ENCODE results near the gene SMIM38. TPM values are rescaled to one million over a fixed set of nuclear protein-coding genes. Genes with fewer than 3 reads are reported as not detected.

The SMIM38 gene
- total and polyA plus RNA-seq, 4 donors, result 0.03 to 1.7 (median 0.07) TPM

DNA sequence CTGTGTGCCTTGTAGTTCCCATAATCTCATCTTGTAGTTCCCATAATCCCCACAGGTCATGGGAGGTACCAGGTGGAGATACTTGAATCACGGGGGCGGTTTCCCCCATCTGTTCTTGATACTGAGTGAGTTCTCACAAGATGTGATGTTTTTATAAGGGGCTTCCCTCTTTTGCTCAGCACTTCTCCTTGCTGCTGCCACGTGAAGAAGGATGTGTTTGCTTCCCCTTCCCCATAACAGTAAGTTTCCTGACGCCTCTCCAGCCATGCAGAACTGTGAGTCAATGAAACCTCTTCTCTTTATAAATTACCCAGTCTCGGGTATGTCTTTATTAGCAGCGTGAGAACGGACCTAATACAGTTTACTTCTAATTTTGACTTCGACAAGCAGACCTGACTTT is 14.0 kb upstream of the SMIM38 start:
- Histone ChIP-seq H3K9me3 (ENCODE audit: control insufficient read depth in 4 of 4, low read length in 3 of 4) (peaks cover 0 to 7% (median 5%) of the 10 kb centered on the region in 4 donors), H3K4me1 (ENCODE audit: control insufficient read depth in 4 of 4, insufficient read depth in 4 of 4, low read length in 3 of 4) (no peaks in the 10 kb centered on the region), H3K27ac (ENCODE audit: low read depth in 1 of 2, low read length in 2 of 2) (no peak overlapping the region), H3K27me3 (ENCODE audit: control insufficient read depth in 4 of 4, insufficient read depth in 4 of 4, low read length in 3 of 4) (no peaks in the 10 kb centered on the region), H3K9ac (ENCODE audit: low read depth in 1 of 2, low read length in 2 of 2) (no peak overlapping the region), H3K36me3 (ENCODE audit: control insufficient read depth in 4 of 4, insufficient read depth in 3 of 4, low read depth in 1 of 4, low read length in 3 of 4) (no peaks in the 10 kb centered on the region), H3K4me3 (ENCODE audit: low read depth in 1 of 3, low read length in 3 of 3) (no peak overlapping the region)
- DNase-seq (ENCODE audit: low spot score), result no peak
- WGBS, result 77% methylated on average over 8 of the region's 8 CpGs
- TF ChIP-seq, protein P1, sequence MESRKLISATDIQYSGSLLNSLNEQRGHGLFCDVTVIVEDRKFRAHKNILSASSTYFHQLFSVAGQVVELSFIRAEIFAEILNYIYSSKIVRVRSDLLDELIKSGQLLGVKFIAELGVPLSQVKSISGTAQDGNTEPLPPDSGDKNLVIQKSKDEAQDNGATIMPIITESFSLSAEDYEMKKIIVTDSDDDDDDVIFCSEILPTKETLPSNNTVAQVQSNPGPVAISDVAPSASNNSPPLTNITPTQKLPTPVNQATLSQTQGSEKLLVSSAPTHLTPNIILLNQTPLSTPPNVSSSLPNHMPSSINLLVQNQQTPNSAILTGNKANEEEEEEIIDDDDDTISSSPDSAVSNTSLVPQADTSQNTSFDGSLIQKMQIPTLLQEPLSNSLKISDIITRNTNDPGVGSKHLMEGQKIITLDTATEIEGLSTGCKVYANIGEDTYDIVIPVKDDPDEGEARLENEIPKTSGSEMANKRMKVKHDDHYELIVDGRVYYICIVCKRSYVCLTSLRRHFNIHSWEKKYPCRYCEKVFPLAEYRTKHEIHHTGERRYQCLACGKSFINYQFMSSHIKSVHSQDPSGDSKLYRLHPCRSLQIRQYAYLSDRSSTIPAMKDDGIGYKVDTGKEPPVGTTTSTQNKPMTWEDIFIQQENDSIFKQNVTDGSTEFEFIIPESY (IDR thresholded peaks at IDR 0.05), result no peak
- TF ChIP-seq RAD21 (IDR thresholded peaks at IDR 0.05), result no peak
- TF ChIP-seq, protein P2, sequence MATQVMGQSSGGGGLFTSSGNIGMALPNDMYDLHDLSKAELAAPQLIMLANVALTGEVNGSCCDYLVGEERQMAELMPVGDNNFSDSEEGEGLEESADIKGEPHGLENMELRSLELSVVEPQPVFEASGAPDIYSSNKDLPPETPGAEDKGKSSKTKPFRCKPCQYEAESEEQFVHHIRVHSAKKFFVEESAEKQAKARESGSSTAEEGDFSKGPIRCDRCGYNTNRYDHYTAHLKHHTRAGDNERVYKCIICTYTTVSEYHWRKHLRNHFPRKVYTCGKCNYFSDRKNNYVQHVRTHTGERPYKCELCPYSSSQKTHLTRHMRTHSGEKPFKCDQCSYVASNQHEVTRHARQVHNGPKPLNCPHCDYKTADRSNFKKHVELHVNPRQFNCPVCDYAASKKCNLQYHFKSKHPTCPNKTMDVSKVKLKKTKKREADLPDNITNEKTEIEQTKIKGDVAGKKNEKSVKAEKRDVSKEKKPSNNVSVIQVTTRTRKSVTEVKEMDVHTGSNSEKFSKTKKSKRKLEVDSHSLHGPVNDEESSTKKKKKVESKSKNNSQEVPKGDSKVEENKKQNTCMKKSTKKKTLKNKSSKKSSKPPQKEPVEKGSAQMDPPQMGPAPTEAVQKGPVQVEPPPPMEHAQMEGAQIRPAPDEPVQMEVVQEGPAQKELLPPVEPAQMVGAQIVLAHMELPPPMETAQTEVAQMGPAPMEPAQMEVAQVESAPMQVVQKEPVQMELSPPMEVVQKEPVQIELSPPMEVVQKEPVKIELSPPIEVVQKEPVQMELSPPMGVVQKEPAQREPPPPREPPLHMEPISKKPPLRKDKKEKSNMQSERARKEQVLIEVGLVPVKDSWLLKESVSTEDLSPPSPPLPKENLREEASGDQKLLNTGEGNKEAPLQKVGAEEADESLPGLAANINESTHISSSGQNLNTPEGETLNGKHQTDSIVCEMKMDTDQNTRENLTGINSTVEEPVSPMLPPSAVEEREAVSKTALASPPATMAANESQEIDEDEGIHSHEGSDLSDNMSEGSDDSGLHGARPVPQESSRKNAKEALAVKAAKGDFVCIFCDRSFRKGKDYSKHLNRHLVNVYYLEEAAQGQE (IDR thresholded peaks at IDR 0.05), result no peak
- no peak for TF ChIP-seq TAF1 (conservative IDR thresholded peaks at IDR 0.05)
- no peak for TF ChIP-seq YY1 (IDR thresholded peaks at IDR 0.05)
- no peak for TF ChIP-seq HNF4A (conservative IDR thresholded peaks at IDR 0.05)
- TF ChIP-seq NR2F2 (IDR thresholded peaks at IDR 0.05), result no peak
- TF ChIP-seq, protein P3, sequence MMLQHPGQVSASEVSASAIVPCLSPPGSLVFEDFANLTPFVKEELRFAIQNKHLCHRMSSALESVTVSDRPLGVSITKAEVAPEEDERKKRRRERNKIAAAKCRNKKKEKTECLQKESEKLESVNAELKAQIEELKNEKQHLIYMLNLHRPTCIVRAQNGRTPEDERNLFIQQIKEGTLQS (IDR thresholded peaks at IDR 0.05), result no peak
- no peak for TF ChIP-seq JUND (IDR thresholded peaks at IDR 0.05)

DNA sequence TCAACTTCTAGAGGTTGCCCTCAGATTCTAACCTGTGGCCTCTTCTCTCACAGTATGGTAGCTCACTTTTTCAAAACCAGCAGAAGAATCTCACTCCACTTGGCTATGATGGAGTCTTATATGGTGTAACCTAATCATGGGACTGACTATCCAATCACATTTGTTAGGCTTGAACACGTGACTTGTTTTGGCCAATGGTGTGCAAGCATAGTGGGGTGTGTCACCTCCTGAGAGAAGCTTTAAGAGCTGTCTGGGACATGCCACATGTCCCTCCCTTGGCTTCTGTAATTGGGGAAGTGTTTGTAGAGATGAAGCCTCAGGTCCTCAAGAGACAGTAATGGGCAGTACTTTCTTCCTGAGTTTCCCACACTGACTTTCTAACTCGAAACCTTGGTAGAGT is 12.8 kb upstream of the SMIM38 start:
- no peak for DNase-seq (ENCODE audit: low spot score)
- WGBS, result 95% methylated on average over 2 of the region's 2 CpGs
- Histone ChIP-seq H3K36me3 (ENCODE audit: control insufficient read depth in 4 of 4, insufficient read depth in 3 of 4, low read depth in 1 of 4, low read length in 3 of 4) (no peaks in the 10 kb centered on the region), H3K4me3 (ENCODE audit: low read depth in 1 of 3, low read length in 3 of 3) (no peak overlapping the region), H3K27me3 (ENCODE audit: control insufficient read depth in 4 of 4, insufficient read depth in 4 of 4, low read length in 3 of 4) (no peaks in the 10 kb centered on the region), H3K27ac (ENCODE audit: low read depth in 1 of 2, low read length in 2 of 2) (no peak overlapping the region), H3K9ac (ENCODE audit: low read depth in 1 of 2, low read length in 2 of 2) (no peak overlapping the region), H3K4me1 (ENCODE audit: control insufficient read depth in 4 of 4, insufficient read depth in 4 of 4, low read length in 3 of 4) (no peaks in the 10 kb centered on the region), H3K9me3 (ENCODE audit: control insufficient read depth in 4 of 4, low read length in 3 of 4) (peaks cover 0 to 8% (median 7%) of the 10 kb centered on the region in 4 donors)
- TF ChIP-seq, protein P3 (IDR thresholded peaks at IDR 0.05), result no peak
- TF ChIP-seq RXRA (IDR thresholded peaks at IDR 0.05) (no peak), HNF4G (IDR thresholded peaks at IDR 0.05) (no peak), TAF1 (conservative IDR thresholded peaks at IDR 0.05) (no peak), FOXA1 (IDR thresholded peaks at IDR 0.05) (no peak), FOXA2 (IDR thresholded peaks at IDR 0.05) (no peak), EGR1 (IDR thresholded peaks at IDR 0.05; ENCODE audit: low read depth in 2 of 2) (no peak), YY1 (IDR thresholded peaks at IDR 0.05) (no peak), NR2F2 (IDR thresholded peaks at IDR 0.05) (no peak), JUND (IDR thresholded peaks at IDR 0.05) (no peak), RAD21 (IDR thresholded peaks at IDR 0.05) (no peak), HNF4A (conservative IDR thresholded peaks at IDR 0.05) (no peak), SP1 (IDR thresholded peaks at IDR 0.05) (no peak), GABPA (IDR thresholded peaks at IDR 0.05 in 1 of 2, conservative IDR thresholded peaks at IDR 0.05 in 1 of 2) (no peak)
- TF ChIP-seq, protein P2 (IDR thresholded peaks at IDR 0.05), result no peak
- TF ChIP-seq, protein P4, sequence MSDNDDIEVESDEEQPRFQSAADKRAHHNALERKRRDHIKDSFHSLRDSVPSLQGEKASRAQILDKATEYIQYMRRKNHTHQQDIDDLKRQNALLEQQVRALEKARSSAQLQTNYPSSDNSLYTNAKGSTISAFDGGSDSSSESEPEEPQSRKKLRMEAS (IDR thresholded peaks at IDR 0.05), result no peak
- TF ChIP-seq, protein P5, sequence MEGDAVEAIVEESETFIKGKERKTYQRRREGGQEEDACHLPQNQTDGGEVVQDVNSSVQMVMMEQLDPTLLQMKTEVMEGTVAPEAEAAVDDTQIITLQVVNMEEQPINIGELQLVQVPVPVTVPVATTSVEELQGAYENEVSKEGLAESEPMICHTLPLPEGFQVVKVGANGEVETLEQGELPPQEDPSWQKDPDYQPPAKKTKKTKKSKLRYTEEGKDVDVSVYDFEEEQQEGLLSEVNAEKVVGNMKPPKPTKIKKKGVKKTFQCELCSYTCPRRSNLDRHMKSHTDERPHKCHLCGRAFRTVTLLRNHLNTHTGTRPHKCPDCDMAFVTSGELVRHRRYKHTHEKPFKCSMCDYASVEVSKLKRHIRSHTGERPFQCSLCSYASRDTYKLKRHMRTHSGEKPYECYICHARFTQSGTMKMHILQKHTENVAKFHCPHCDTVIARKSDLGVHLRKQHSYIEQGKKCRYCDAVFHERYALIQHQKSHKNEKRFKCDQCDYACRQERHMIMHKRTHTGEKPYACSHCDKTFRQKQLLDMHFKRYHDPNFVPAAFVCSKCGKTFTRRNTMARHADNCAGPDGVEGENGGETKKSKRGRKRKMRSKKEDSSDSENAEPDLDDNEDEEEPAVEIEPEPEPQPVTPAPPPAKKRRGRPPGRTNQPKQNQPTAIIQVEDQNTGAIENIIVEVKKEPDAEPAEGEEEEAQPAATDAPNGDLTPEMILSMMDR (IDR thresholded peaks at IDR 0.05; ENCODE audit: low read depth, low read length, missing input control), result no peak
- TF ChIP-seq, protein P1 (IDR thresholded peaks at IDR 0.05), result no peak
